Activated CD4-positive, CD25-positive, alpha-beta regulatory T cell treated with anti-CD3 and anti-CD28 coated beads, Interleukin-2, amount 50 U/mL, for 72 hours (primary cell): ENCODE results near the gene RCSD1.

ENCODE experiments used
- DNase-seq: peaks from one replicate; pipeline ENCODE4 v3.0.0; 2021

Gene RCSD1

GRCh38 chr1:167618789-167619188, 11.2 kb upstream of the RCSD1 start:
- DNase-seq, result no peak

- DNase-seq, result no peak
Measured at GRCh38 chr1:167620002-167620401, 10.0 kb upstream of the RCSD1 start.

- no peak for DNase-seq
Measured at GRCh38 chr1:167621780-167622313, 8.2 kb upstream of the RCSD1 start.

- no peak for DNase-seq
Measured at GRCh38 chr1:167623951-167624350, 6.1 kb upstream of the RCSD1 start.

GRCh38 chr1:167625040-167625823, 4.8 kb upstream of the RCSD1 start:
- no peak for DNase-seq

GRCh38 chr1:167627615-167627864, 2.5 kb upstream of the RCSD1 start:
- DNase-seq, result no peak

GRCh38 chr1:167627865-167628641, 2.0 kb upstream of the RCSD1 start:
- DNase-seq, result peak; percentile 75

- no peak for DNase-seq
Measured at GRCh38 chr1:167628741-167629515, 1.1 kb upstream of the RCSD1 start.

- DNase-seq, result peak; percentile 48
Measured at GRCh38 chr1:167630568-167631385, 745 bp downstream of the RCSD1 start.

- DNase-seq, result no peak
Measured at GRCh38 chr1:167631386-167631935, 1.4 kb downstream of the RCSD1 start.

GRCh38 chr1:167631936-167632614, 2.0 kb downstream of the RCSD1 start:
- DNase-seq, result no peak

GRCh38 chr1:167633258-167633944, 3.4 kb downstream of the RCSD1 start:
- no peak for DNase-seq

- DNase-seq, result no peak
Measured at GRCh38 chr1:167634435-167634834, 4.4 kb downstream of the RCSD1 start.

- no peak for DNase-seq
Measured at GRCh38 chr1:167635156-167635648, 5.2 kb downstream of the RCSD1 start.

GRCh38 chr1:167635941-167636340, 5.9 kb downstream of the RCSD1 start:
- DNase-seq, result no peak

GRCh38 chr1:167638064-167638463, 8.0 kb downstream of the RCSD1 start:
- DNase-seq, result no peak

- DNase-seq, result no peak
Measured at GRCh38 chr1:167640051-167640450, 10.0 kb downstream of the RCSD1 start.

GRCh38 chr1:167641786-167642500, 11.9 kb downstream of the RCSD1 start:
- DNase-seq, result no peak

- no peak for DNase-seq
Measured at GRCh38 chr1:167642501-167642826, 12.4 kb downstream of the RCSD1 start.

GRCh38 chr1:167643441-167643840, 13.4 kb downstream of the RCSD1 start:
- DNase-seq, result no peak
